Measurements from ENCODE around the gene DBP.

DNA sequence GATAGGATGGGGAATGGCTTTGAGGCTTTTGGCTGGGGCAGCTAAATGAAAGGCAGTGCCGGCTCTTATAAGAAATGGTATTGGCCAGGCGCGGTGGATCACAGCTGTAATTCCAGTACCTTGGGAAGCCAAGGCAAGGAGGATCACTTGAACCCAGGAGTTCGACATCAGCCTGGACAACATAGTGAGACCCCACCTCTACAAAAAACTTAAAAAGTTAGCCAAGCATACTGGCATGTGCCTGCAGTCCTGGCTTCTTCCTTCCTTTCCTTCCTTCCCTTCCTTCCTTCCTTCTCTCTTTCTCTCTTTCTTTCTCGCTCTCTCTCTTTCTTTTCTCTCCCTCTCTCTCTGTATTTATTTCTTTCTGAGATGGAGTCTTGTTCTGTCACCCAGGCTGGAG is 5.7 kb upstream of the DBP start:
- TF ChIP-seq, protein P1, sequence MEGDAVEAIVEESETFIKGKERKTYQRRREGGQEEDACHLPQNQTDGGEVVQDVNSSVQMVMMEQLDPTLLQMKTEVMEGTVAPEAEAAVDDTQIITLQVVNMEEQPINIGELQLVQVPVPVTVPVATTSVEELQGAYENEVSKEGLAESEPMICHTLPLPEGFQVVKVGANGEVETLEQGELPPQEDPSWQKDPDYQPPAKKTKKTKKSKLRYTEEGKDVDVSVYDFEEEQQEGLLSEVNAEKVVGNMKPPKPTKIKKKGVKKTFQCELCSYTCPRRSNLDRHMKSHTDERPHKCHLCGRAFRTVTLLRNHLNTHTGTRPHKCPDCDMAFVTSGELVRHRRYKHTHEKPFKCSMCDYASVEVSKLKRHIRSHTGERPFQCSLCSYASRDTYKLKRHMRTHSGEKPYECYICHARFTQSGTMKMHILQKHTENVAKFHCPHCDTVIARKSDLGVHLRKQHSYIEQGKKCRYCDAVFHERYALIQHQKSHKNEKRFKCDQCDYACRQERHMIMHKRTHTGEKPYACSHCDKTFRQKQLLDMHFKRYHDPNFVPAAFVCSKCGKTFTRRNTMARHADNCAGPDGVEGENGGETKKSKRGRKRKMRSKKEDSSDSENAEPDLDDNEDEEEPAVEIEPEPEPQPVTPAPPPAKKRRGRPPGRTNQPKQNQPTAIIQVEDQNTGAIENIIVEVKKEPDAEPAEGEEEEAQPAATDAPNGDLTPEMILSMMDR (IDR thresholded peaks at IDR 0.05): no peak
- TF ChIP-seq POLR2A (IDR thresholded peaks at IDR 0.05): no peak
